SK-N-SH treated with all-trans-retinoic acid at 6 μM for 48 hours (cell line): ENCODE measurements around the gene MESD.

Experiments used
- ATAC-seq: fragments of 200-7000 bp; cut with Tn5 transposase; 3 replicates; pipeline ENCODE4 v1.9.1; 2020; ENCODE audit warnings: mild to moderate bottlenecking, moderate library complexity
- BACH2 ChIP-seq: fragments of 250-450 bp; sonication (Bioruptor Pico); IDR thresholded peaks from 2 replicates; pipeline ENCODE4 v1.9.0; 2021; ENCODE audit warnings: mild to moderate bottlenecking, borderline replicate concordance
- CSDC2 ChIP-seq: fragments of 250-450 bp; sonication (Bioruptor Pico); IDR thresholded peaks from 2 replicates; pipeline ENCODE4 v1.5.0; 2020; ENCODE audit warnings: mild to moderate bottlenecking, moderate library complexity
- ESRRG ChIP-seq: fragments of 250-450 bp; sonication (Bioruptor Pico); IDR thresholded peaks from 2 replicates; pipeline ENCODE4 v1.6.1; 2021; ENCODE audit warnings: mild to moderate bottlenecking
- OSR1 ChIP-seq: fragments of 250-450 bp; sonication (Bioruptor Pico); IDR thresholded peaks from 2 replicates; pipeline ENCODE4 v1.8.0; 2022; ENCODE audit warnings: moderate library complexity, mild to moderate bottlenecking, inconsistent platforms
- PATZ1 ChIP-seq: fragments of 250-450 bp; sonication (Bioruptor Pico); IDR thresholded peaks from 2 replicates; pipeline ENCODE4 v1.8.0; 2020; ENCODE audit warnings: mild to moderate bottlenecking, moderate library complexity, borderline replicate concordance
- PPARA ChIP-seq: fragments of 250-450 bp; sonication (Bioruptor Pico); IDR thresholded peaks from 2 replicates; pipeline ENCODE4 v1.5.0; 2020; ENCODE audit warnings: mild to moderate bottlenecking, borderline replicate concordance
- RARB ChIP-seq: fragments of 250-450 bp; sonication (Bioruptor Pico); IDR thresholded peaks from 2 replicates; pipeline ENCODE4 v1.8.0; 2021; ENCODE audit warnings: mild to moderate bottlenecking, moderate library complexity
- SNAI2 ChIP-seq: fragments of 250-450 bp; sonication (Bioruptor Pico); IDR thresholded peaks from 2 replicates; pipeline ENCODE4 v1.5.0; 2020; ENCODE audit warnings: mild to moderate bottlenecking, moderate library complexity
- ZC3H10 ChIP-seq: fragments of 250-450 bp; sonication (Bioruptor Pico); IDR thresholded peaks from 2 replicates; pipeline ENCODE4 v1.5.1; 2021; ENCODE audit warnings: mild to moderate bottlenecking, moderate library complexity
- ZFP30 ChIP-seq: fragments of 450-650 bp; formaldehyde crosslinking; IDR thresholded peaks from 2 replicates; pipeline ENCODE4 v1.5.0; 2022; ENCODE audit warnings: mild to moderate bottlenecking, moderate library complexity
- ZNF70 ChIP-seq: fragments of 450-650 bp; formaldehyde crosslinking; IDR thresholded peaks from 2 replicates; pipeline ENCODE4 v1.5.0; 2020; ENCODE audit warnings: mild to moderate bottlenecking, moderate library complexity
- TF ChIP-seq, protein P1 (sequence below): fragments of 250-450 bp; sonication (Bioruptor Pico); IDR thresholded peaks from 2 replicates; pipeline ENCODE4 v1.8.0; 2021; ENCODE audit warnings: low read depth, mild to moderate bottlenecking, moderate library complexity, borderline replicate concordance
- TF ChIP-seq, protein P2 (sequence below): fragments of 250-450 bp; sonication (Bioruptor Pico); IDR thresholded peaks from 2 replicates; pipeline ENCODE4 v1.5.0; 2020; ENCODE audit warnings: mild to moderate bottlenecking, moderate library complexity
- TF ChIP-seq, protein P3 (sequence below): fragments of 250-450 bp; sonication (Bioruptor Pico); IDR thresholded peaks from 2 replicates; pipeline ENCODE4 v1.5.1; 2020; ENCODE audit warnings: low read depth, mild to moderate bottlenecking, moderate library complexity

MESD gene

DNA sequence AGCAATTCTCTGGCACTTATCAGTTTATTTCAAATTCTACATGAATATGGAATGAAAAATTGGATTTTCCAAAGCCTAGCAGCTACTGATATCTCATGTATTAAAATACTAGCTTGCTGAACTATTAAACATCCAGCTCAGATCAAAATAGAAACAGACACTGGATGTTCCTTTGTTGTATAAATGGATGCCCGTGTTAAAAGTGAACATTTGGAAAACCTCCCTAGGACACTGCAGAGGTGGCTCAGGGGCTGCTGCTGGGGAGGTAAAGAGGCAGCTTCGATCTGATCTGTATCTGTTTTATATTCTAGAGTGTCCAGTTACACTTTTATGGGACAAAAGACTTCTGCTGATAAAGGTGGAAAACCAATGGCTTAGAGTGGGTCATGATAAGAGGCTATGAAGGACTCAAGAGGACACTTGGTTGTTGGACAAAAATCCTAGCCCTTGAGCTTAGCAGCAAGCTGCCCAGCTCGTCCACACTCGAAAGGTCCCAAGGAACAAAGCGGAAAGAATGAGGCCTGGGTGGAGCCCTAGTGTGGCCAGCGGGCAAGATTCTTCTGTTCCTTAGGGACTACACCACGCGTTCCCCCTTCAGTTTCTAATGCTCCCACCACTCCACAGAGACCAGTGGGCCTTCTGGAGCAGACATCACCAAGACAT, 9.9 kb downstream of the MESD start:
- TF ChIP-seq, protein P1, sequence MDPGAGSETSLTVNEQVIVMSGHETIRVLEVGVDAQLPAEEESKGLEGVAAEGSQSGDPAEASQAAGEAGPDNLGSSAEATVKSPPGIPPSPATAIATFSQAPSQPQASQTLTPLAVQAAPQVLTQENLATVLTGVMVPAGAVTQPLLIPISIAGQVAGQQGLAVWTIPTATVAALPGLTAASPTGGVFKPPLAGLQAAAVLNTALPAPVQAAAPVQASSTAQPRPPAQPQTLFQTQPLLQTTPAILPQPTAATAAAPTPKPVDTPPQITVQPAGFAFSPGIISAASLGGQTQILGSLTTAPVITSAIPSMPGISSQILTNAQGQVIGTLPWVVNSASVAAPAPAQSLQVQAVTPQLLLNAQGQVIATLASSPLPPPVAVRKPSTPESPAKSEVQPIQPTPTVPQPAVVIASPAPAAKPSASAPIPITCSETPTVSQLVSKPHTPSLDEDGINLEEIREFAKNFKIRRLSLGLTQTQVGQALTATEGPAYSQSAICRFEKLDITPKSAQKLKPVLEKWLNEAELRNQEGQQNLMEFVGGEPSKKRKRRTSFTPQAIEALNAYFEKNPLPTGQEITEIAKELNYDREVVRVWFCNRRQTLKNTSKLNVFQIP, result no peak
- TF ChIP-seq PATZ1 (no peak), BACH2 (no peak), ZNF70 (CRISPR knock-in tag) (no peak), OSR1 (CRISPR knock-in tag) (no peak), RARB (CRISPR knock-in tag) (no peak), CSDC2 (CRISPR knock-in tag) (no peak), PPARA (CRISPR knock-in tag) (no peak), ESRRG (CRISPR knock-in tag) (no peak)
- TF ChIP-seq, protein P2, sequence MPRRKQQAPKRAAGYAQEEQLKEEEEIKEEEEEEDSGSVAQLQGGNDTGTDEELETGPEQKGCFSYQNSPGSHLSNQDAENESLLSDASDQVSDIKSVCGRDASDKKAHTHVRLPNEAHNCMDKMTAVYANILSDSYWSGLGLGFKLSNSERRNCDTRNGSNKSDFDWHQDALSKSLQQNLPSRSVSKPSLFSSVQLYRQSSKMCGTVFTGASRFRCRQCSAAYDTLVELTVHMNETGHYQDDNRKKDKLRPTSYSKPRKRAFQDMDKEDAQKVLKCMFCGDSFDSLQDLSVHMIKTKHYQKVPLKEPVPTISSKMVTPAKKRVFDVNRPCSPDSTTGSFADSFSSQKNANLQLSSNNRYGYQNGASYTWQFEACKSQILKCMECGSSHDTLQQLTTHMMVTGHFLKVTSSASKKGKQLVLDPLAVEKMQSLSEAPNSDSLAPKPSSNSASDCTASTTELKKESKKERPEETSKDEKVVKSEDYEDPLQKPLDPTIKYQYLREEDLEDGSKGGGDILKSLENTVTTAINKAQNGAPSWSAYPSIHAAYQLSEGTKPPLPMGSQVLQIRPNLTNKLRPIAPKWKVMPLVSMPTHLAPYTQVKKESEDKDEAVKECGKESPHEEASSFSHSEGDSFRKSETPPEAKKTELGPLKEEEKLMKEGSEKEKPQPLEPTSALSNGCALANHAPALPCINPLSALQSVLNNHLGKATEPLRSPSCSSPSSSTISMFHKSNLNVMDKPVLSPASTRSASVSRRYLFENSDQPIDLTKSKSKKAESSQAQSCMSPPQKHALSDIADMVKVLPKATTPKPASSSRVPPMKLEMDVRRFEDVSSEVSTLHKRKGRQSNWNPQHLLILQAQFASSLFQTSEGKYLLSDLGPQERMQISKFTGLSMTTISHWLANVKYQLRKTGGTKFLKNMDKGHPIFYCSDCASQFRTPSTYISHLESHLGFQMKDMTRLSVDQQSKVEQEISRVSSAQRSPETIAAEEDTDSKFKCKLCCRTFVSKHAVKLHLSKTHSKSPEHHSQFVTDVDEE (CRISPR knock-in tag), result no peak
- TF ChIP-seq, protein P3, sequence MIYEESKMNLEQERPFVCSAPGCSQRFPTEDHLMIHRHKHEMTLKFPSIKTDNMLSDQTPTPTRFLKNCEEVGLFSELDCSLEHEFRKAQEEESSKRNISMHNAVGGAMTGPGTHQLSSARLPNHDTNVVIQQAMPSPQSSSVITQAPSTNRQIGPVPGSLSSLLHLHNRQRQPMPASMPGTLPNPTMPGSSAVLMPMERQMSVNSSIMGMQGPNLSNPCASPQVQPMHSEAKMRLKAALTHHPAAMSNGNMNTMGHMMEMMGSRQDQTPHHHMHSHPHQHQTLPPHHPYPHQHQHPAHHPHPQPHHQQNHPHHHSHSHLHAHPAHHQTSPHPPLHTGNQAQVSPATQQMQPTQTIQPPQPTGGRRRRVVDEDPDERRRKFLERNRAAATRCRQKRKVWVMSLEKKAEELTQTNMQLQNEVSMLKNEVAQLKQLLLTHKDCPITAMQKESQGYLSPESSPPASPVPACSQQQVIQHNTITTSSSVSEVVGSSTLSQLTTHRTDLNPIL (CRISPR knock-in tag), result no peak
- ATAC-seq, result no peak

GRCh38 chr15:80978685-80979329, 10.8 kb downstream of the MESD start:
- TF ChIP-seq CSDC2 (CRISPR knock-in tag) (no peak), ZC3H10 (no peak), PATZ1 (no peak), ZFP30 (CRISPR knock-in tag) (no peak), SNAI2 (CRISPR knock-in tag) (no peak), ESRRG (CRISPR knock-in tag) (no peak)
- TF ChIP-seq, protein P1, result no peak
- TF ChIP-seq, protein P3 (CRISPR knock-in tag), result no peak
- ATAC-seq, result peak; percentile 69

GRCh38 chr15:80977627-80978036, 12.0 kb downstream of the MESD start:
- no peak for TF ChIP-seq ESRRG (CRISPR knock-in tag)
- TF ChIP-seq PPARA (CRISPR knock-in tag), result no peak
- TF ChIP-seq, all 23 proteins: peak for 0
- peak; percentile 84 for ATAC-seq
